Hematopoietic multipotent progenitor cell treated with erythropoietin and hydrocortisone succinate and interleukin-3 and kit ligand, for 4 days (in vitro differentiated cells): ENCODE results near the gene PGPEP1.
"Not testable (repeated sequence)": the region's sequence is repeated elsewhere in the genome, so short reads cannot be mapped to it uniquely, and the experiment has no call there.

Experiments
- DNase-seq: peaks from one replicate; pipeline ENCODE4 v3.0.0-alpha.2; 2015

PGPEP1 gene

DNA sequence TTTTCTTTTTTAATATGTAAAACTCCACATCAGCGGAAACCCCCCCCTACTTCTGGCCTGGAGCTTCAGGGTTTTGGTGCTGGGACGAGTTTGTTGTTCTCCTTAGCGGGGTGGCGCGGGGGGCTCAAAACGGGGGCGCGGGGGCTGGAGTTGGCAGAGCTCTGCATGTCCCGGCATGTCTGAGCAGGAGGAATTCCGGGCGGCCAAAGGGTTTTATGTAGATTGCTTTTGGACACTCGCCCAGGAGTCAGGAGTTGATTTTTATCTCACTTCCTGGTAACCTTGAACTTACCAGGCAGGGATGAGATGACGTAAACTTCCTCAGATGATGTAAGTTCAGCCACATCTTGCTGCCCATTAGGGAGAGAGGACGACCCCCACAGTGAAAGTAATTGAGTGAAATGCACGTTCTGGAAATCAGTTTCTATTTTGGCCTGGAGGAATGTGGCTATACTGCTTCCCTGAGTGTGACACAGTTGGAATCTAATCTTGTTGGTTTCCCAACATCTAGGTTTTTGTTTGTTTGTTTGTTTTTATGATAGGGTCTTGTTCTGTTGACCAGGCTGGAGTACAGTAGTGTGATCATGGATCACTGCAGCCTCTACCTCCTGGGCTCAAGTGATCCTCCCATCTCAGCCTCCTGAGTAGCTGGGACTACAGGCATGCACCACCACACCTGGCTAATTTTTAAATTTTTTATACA is 24.6 kb downstream of the PGPEP1 start:
- peak; percentile 83 for DNase-seq

DNA sequence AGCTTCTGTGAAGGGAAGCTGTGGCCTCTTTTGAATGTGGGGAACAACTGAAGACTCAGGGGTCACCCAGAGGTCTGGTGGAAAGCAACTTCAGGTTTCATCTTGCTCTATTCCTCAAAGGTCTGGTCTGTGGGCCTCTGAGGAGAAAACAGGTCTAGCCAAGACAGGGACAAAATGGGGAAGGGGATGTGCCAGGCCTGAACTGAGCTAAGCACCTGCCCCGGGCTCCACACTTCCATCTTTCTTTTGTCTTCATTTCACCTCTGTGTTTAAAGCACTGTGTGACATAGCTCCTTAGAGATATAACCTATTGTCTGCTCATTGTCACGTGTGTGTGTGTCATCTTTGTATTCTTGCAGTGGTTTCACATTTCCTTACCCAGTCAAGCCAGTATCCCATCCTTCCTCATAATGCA is 25.6 kb downstream of the PGPEP1 start:
- no peak for DNase-seq

DNA sequence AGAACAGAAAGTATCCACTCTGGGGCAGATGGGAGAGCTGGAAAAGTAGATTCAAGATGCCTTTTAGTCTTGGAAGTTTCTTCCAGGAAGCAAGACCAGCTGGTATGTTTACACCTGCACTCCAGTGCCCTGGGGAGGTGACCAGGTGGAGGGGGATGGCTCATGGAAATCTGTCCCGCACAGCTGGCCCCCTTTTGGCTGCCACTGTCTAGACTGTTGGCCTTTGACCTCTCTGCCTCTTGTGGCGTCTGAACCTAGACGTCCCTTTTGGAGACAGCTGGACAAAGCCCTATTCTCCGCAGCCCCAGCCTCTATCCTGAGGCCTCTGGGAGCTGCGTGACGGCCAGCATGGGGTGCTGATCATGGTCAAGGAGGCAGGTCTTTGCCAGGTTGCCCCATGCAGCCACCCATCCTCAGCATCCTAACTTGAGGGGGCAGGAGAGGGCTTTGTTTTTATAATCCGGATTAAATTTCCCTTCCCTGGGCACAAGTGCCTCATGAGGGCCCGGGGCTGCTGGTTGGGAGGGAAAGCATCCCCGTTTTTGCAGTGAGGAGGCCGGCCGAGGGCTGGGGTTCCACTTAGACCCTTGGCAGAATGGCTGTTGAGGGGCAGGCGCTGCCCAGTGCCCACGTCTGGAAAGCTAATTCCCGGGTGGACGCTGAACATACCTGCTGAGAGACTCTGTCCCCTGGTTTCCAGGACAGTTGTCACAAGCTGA is 28.3 kb downstream of the PGPEP1 start:
- DNase-seq = no peak

GRCh38 chr19:18373407-18373891 is 33.1 kb downstream of the PGPEP1 start:
- no peak for DNase-seq

- DNase-seq = peak; percentile 98
Measured at GRCh38 chr19:18373892-18374629, 33.7 kb downstream of the PGPEP1 start.

DNA sequence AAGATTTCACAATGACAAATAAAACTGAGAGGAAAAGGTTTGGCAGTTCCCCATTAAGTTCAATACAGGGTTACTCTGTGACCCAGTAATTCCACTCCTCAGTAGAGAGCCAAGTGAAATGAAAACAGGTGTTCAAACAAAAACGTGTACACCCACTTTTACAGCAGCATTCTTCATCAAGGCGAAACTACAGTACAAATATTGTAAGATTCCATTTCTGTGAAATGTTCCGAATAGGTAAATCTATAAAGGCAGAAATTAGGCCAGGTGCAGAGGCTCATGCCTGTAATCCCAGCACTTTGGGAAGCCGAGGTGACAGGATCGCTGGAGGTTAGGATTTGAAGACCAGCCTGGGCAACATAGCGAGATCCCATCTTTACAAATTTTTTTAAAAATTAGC is 36.6 kb downstream of the PGPEP1 start:
- DNase-seq = no peak

DNA sequence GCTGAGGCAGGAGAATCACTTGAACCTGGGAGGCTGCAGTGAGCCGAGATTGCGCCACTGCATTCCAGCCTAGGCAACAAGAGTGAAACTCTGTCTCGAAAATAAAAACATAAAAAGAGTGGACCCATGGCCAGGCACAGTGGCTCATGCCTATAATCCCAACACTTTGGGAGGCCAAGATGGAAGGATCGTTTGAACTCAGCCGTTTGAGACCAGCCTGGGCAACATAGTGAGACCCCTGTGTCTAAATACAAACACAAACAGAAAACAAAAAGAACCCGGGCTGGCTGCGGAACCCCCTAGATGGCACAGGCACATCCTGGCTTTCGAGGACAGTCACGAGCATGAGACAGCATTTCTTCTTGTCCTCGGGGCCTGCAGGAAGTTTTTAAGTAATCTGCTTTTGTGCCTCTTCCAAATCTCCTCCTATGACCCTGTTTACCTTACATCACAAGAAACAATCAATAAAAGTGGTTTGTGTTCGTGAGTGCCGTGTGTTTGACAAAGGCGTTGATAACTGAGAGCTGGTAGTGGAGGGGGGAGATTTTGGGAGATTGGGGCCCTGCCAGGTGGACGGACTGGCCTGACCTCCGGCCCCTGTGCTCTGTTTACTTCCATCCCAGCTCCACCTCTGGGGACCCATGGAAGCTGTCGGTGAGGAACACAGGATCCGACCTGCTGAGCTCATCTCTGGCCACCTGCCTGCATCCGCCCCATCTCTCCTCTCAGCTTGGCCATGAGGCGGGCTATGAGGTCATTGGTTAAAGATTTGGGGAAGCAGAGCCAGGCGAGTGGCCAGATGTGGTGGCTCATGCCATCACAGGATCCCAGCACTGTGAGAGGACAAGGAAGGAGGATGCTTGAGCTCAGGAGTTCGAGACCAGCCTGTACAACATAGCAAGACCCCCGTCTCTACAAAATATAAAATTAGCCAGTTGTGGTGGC is 39.7 kb downstream of the PGPEP1 start:
- DNase-seq = peak; percentile 71

DNA sequence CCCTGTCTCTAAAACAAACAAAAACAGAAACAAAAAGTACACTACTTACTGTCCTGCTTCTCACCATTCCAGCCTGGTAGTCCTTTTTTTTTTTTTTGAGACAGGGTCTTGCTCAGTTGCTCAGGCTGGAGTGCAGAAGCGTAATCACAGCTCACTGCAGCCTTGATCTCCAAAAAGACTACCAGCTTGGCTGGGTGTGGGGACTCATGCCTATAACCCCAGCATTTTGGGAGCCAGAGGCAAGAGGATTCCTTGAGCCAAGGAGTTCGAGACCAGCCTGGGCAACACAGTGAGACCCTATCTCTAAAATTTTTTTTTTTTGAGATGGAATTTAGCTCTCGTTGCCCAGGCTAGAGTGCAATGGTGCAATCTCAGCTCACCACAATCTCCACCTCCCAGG is 40.4 kb downstream of the PGPEP1 start:
- DNase-seq = no peak

DNA sequence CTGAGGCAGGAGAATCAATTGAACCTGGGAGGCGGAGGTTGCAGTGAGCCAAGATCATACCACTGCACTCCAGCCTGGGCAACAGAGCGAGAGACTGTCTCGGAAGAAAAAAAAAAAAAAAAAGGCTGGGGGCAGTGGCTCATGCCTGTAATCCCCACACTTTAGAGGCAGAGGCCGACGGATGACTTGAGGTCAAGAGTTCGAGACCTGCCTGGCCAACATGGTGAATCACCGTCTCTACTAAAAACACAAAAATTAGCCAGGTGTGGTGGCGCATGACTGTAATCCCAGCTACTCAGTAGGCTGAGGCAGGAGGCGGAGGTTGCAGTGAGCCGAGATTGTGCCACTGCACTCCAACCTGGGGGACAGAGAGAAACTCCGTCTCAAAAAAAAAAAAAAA is 43.2 kb downstream of the PGPEP1 start:
- not testable (repeated sequence) for DNase-seq

GRCh38 chr19:18384775-18385174 is 44.4 kb downstream of the PGPEP1 start:
- DNase-seq = no peak

GRCh38 chr19:18385359-18385674 is 44.9 kb downstream of the PGPEP1 start:
- no peak for DNase-seq

GRCh38 chr19:18385675-18386542 is 45.5 kb downstream of the PGPEP1 start, which contains the start of gene GDF15:
GDF15 (plus strand) TSS chr19:18386158; CDS start chr19:18386190, 32 bp downstream.
- peak; percentile 68 for DNase-seq

GRCh38 chr19:18386543-18387271 is 46.3 kb downstream of the PGPEP1 start:
- DNase-seq = no peak

DNA sequence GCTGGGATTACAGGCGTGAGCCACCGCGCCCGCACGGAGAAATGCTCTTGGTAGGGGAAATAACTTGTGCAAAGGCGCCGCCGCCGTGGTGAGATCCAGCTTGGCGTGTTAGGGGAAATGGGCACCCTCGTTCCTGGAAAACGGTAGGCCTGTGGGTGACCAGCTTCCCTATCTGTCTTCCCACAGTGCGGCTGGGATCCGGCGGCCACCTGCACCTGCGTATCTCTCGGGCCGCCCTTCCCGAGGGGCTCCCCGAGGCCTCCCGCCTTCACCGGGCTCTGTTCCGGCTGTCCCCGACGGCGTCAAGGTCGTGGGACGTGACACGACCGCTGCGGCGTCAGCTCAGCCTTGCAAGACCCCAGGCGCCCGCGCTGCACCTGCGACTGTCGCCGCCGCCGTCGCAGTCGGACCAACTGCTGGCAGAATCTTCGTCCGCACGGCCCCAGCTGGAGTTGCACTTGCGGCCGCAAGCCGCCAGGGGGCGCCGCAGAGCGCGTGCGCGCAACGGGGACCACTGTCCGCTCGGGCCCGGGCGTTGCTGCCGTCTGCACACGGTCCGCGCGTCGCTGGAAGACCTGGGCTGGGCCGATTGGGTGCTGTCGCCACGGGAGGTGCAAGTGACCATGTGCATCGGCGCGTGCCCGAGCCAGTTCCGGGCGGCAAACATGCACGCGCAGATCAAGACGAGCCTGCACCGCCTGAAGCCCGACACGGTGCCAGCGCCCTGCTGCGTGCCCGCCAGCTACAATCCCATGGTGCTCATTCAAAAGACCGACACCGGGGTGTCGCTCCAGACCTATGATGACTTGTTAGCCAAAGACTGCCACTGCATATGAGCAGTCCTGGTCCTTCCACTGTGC is 47.9 kb downstream of the PGPEP1 start:
- DNase-seq = peak; percentile 94

DNA sequence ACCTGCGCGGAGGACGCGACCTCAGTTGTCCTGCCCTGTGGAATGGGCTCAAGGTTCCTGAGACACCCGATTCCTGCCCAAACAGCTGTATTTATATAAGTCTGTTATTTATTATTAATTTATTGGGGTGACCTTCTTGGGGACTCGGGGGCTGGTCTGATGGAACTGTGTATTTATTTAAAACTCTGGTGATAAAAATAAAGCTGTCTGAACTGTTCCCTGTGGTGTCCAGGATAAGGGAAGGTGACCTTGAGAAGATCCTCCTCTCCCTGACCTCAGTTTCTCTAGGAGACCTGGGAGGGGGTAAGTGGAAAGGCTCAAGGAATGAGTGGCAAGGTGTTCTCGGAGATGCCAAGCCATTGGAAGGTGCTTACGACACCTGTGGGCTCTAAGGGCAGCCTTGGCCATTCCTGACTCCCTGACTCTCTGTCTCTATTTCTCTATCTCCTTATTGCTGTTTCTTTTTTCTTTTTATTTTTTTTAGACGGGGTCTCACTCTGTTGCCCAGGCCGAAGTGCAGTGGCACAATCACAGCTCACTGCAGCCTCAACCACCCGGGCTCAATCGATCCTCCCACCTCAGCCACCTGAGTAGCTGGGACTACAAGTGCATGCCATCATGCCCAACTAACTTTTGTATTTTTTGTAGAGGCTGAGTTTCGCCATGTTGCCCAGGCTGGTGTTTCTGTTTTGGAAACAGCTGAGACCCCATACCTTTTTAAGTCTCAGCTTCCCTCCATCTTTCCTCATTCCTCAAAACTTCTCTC is 48.7 kb downstream of the PGPEP1 start:
- DNase-seq = no peak

- no peak for DNase-seq
Measured at GRCh38 chr19:18389726-18390064, 49.3 kb downstream of the PGPEP1 start.

- DNase-seq = no peak
Measured at GRCh38 chr19:18390065-18390907, 49.9 kb downstream of the PGPEP1 start.

- no peak for DNase-seq
Measured at GRCh38 chr19:18391509-18392075, 51.2 kb downstream of the PGPEP1 start.
